COR-L47 (cell line): ENCODE measurements around the gene VAV2.

Experiments
- DNase-seq: peaks from one replicate; lab custom pipeline; 2025; lab: John Stamatoyannopoulos, UW

The VAV2 gene, protein sequence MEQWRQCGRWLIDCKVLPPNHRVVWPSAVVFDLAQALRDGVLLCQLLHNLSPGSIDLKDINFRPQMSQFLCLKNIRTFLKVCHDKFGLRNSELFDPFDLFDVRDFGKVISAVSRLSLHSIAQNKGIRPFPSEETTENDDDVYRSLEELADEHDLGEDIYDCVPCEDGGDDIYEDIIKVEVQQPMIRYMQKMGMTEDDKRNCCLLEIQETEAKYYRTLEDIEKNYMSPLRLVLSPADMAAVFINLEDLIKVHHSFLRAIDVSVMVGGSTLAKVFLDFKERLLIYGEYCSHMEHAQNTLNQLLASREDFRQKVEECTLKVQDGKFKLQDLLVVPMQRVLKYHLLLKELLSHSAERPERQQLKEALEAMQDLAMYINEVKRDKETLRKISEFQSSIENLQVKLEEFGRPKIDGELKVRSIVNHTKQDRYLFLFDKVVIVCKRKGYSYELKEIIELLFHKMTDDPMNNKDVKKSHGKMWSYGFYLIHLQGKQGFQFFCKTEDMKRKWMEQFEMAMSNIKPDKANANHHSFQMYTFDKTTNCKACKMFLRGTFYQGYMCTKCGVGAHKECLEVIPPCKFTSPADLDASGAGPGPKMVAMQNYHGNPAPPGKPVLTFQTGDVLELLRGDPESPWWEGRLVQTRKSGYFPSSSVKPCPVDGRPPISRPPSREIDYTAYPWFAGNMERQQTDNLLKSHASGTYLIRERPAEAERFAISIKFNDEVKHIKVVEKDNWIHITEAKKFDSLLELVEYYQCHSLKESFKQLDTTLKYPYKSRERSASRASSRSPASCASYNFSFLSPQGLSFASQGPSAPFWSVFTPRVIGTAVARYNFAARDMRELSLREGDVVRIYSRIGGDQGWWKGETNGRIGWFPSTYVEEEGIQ

DNA sequence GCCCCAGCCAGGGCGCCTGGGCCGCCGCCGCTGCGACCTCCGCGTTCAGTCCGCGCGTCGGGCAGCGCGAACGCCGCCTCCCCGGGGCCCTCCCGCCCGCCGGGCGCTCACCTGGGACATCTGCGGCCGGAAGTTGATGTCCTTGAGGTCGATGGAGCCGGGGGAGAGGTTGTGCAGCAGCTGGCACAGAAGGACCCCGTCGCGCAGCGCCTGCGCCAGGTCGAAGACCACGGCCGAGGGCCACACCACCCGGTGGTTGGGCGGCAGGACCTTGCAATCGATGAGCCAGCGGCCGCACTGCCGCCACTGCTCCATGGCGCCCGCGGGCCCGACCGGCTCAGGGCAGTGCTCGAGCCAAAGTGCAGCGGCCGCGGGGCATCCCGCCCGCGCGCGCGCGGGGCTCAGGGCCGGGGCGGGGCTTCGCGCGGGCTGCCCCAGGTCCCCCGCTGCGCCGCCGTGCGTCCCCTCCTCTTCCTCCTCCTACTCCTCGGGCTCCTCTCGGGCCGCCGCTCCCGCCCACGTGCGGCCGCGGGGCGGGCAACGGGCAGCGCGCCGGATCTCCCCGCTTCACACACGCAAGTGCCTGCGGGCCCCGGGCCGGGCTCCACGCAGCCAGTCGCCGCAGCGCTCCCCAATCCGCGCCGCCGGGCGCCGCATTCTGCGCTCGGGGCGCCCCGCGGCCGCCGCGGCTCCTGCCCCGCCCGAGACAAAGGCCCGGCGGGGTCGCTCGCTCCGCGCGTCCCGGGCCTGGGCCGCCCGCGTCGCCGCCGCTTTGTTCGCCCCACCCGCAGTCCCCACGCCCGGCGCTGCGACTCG lies at the start of gene VAV2:
Gene VAV2 (minus strand): TSS at position 361 of the 816 bp plus-strand sequence. CDS start 46 bp downstream, at position 315.
- DNase-seq, result no peak

DNA sequence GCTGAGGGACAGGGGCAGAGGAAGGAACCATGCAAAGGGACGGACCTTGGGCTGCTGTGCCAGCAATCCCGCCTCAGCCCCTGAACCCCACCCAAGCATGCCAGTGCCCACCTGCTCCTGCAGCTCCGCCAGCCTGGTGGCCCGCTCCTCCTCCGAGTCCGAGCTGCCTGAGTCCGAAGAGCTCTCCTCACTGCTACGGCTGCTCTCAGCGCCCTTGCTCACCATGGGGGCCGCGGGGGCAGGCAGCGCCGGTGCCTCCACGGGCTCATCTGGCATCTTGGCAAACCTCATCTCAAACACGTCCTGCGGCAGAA lies 49.5 kb upstream of the VAV2 start:
- no peak for DNase-seq

DNA sequence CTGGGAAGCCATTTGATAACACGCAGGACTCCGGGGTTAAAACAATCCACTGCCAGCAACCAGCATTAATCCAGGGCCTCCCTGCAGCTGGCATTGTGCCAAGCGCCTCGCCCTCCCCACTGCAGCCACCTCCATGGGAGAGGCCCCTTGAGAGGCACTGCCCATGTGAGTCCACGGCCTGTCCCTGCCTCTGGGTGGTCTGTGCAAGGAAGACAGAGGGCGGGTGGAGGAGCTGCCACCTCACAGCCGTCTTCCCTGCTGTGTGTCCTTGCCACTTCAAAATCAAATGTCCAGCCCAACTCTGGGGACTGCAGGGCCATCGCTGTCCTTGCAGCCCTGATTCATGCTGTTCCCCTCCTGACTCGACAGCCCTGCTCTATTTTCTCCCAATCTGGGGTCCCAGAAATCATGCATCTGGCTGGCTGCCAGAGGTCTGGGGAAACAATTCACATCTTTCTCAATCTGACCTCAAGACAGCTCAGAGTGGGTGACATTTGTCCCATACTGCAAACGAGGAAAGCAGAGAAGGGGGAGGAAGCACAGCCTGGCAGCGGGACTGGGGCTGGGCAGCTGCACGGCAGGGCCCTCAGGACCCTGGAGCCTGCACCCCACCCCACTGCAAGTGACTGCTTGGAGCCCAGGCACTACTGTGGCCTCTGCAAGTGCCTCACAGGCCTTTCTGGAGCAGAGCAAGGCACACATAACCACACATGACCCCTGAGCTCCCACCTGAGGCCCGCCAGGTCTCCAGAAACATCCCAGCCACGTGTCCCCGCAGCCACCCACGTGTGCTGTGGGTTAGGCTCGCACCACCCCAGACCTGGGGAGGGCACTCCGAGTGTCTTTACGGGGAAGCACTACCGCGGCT lies 48.9 kb upstream of the VAV2 start:
- DNase-seq, result no peak

DNA sequence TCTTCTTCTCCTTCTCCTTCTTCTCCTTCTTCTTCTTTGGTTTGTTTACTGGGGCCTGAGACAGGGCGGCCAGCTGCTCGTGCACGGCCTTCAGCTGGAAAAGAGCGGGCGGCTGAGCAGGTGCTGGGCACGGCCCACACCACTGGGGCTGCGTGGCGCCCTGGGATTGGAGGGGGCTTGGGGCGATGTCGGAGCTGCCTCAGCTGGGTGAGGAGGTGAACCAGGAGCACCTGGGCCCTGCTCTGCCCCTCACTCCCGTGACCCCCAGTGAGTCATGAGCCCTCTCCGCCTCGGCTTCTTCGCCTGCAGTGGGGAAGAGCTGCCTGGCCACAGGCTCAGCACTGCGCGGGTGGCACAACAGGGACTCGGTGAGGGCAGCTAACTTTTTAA lies 48.0 kb upstream of the VAV2 start:
- DNase-seq, result no peak

DNA sequence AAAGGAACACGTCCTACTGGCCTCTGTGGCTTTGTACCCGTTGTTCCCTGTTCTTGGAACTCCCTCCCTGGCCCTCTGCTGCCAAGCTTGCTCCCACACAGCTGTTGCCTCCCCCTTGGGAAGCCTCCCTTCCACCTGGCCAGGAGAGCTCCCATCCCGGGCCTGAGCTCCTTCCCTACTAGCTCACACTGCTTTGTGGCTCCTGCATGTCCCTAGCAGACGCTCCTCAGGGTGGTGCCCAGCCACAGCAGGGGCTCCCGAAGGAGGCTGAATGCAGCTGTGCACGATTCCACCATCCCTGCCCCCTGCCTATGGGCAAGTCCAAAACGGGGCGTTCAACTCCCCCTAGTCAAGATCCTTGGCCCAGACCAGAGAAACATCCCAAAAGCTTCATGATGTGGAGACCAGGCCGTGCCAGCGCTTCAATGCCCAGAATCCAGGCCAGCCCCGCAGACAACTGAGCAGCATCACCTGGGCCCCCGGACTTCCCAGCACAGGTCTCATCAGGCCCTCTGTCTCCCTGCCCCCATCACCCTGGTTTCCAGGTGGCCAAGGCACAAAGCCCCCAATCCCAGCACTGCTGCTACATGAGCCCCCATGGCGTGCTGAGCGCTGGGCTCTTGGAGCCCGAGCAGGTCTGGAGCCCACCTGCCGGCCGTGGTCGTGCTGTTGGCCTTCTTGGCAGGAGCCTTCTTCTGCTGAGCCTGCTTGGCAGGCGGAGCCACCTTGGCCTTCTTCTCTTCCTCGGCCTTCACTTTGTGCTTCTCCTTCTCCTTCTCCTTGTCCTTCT lies 47.5 kb upstream of the VAV2 start:
- no peak for DNase-seq

DNA sequence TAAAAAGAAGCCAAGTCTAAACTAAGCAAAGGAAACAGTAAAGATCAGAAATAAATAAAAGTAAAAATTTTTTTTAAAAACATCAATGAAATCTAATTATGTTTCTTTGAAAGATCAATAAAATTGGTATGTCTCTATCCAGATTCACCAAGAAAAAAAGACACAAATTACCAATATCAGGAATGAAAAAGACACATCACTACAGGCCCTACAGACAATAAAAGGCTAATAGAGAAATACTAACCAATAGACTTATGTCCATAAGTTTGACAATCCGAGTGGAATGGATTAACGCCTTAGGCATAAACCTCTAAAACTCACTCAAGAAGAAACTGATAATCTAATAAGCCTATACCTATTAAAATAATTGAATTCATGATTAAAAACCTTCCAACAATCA lies 45.5 kb upstream of the VAV2 start:
- DNase-seq, result no peak

DNA sequence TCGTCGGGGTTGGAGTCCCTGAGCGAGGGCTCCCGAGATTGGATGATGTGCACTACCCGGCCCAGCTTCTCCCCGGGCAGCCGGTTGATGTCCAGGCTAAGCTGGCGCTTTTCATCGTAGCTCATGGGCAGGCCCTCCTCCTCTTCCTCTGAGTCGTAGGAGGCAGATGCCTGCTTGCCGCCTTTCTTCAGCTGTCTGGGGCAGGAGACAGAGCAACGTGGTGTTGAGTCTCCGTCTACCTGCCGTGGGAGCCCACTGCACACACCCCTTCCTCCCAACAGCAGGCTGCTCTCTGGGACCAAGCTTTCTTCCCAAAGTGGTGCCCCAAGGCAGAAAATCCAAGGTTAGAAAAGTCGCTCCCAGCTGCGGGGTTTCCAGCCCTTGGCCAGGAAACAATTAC lies 44.0 kb upstream of the VAV2 start:
- DNase-seq, result no peak

DNA sequence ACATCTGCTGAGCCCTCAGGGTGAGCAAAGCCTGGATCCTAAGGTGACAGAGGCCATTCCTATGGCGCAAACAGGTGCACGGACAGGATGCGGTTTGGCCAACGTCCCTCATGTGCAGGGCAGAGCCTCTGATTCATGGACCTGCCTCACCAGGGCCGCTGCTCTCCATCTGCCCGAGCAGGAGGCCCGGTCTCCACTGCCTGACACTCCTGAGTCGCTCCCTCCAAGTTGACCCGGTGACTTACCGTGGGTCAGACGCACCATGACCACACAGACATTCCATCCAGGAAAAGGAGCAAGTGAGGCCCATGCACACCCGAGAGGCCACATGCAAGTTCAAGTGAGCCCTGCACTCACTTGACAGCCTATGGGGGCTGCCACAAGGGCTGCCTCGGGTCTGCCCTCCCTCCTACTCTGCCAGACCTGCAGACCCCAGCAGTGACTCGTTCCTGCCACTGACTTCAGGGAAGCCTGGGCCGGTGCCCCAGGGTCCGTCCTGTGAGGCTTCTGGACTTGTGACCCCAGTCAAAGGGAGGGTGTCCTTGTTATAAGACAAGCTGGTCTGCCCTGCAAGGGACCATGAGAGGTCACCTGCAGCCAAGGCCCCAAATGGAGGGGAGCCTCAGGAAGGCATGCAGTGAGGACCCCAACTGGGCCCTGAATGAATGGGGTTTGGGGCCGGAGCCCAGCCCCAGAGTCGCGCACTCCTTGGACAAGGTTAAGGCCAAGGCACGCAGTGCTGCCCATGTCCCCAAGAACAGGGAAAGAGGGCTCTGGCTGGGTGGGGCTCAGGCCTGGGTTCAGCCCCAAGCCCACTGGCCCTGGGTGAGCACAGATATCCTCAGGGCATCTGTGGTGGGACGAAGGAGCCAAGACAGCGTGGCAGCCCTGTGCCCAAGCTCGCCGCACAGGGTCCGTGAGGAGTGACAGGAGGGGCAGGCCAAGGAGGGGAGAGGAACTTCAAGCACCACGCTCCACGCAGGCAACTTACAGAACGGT lies 43.2 kb upstream of the VAV2 start:
- no peak for DNase-seq

DNA sequence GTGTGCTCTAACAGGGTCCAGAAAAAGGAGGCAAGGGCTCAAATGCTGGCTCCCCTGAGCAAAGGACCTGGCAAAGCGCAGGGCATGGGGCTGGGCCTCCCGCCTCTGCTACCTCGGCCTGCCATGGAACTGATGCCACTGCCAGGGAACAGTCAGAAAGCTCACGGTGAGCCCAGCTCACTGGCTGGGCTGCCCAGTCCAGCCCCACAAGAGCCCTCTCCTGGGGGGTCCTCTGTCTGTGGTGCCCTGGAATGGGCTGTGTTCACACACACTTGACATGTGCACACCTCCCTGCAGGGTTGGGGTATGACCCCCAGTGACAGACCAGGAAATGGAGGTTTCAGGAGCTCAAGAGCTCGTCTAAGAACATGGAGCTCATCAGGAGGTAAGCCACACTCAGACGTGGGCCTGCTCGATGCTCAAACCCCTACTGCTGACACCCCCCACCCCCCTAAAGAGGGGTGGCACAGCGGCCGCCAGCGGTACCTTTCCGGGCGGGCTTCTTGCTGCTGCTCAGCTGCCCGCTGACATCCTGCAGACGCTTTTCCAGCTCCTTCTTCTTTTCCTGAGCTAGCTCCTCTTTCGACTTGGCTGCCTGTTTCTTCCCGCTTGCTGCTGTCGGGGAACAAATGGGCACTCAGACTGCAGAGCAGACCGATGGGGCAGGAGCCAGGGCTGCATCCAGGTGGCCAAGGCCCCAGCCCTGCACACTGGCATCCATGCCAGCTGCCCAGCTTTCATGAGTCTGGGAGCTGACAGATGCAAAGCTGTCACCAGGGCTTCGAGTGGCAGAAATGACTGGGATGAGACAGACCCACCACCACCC lies 42.3 kb upstream of the VAV2 start:
- DNase-seq, result no peak

DNA sequence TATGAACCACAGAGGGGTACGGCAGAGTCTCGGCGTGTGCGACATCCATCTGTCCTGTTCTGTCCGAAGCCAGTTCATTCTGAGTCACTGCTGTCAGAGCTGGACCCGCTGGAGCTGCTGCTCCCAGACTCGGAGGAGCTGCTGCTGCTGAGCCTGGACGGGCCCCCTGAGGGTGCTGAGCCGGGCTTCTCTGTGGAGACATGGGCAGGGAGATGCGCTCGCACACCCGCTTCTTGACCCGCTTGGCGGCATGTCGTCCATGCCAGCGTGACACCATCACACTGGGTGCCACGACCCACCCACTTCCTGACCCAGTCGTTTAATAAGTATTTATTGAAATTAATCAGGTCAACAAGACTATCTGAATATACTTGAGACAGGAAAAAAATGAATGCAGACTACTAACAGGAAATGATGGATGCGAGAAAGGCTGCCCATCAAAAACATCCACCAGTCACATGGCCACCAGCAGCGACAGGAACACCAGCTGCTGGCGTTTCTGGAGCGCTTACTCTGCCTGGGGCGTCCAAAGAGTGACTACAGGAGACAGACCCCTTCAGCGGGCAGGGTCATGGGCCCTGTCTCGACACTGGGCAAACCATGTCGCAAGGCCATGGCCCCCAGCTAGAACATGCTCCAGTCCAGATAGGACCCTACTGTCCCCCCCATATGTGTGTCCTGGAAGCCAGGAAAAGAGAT lies 41.5 kb upstream of the VAV2 start:
- no peak for DNase-seq

DNA sequence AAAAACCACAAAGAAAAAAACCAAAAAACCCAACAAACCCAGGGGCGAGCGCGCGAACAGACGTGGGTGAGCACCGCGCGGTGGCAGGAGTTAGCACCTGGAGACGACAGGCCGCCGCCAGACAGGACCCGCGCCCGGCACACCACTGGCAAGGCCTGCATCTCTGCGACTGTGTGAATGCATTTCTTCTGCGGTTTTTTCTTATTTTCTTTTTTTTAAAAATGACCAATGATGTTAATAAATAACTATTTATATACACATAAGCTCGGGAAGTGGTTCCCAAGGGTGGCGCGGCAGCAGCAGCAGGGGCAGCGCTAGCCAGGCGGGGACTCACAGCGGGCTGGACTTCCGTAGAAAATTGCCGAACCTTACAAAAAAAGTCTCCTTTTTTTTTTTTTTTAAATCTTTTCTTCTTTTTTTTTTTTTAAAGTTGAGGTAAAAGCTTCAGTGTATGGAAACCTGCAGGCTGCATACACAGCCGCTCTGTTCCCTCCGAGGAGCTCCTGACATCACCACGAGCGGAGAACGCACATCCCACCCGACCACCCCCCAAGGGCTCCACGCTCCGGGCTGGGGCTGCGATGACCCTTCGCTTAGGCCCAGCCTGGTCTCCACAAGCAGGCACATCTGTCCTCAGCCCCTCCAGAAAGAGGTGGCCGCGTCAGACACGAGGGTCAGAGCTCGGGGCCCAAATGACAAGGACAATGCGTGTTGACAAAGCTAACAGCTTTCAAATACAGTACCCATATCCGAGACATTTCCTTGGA lies 40.5 kb upstream of the VAV2 start:
- no peak for DNase-seq

DNA sequence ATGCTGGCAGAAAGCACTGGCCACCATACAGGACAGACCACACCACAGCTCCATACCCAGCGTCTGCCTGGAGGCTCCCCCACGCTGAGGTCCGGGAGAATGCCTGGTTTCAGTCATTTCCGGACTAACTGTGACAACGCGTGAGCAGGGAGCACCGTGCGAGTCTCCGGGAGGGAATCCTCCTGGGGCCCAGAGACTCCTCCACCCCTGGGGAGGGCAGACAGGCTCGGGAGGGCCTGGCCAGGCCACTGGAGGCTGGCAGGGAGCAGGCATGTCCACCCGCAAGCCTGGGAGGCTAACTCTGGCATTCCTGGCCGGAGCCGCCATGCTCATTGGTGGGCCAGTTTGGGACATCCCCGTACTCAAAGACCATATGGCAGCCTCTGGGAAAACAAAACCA lies 39.7 kb upstream of the VAV2 start:
- no peak for DNase-seq

DNA sequence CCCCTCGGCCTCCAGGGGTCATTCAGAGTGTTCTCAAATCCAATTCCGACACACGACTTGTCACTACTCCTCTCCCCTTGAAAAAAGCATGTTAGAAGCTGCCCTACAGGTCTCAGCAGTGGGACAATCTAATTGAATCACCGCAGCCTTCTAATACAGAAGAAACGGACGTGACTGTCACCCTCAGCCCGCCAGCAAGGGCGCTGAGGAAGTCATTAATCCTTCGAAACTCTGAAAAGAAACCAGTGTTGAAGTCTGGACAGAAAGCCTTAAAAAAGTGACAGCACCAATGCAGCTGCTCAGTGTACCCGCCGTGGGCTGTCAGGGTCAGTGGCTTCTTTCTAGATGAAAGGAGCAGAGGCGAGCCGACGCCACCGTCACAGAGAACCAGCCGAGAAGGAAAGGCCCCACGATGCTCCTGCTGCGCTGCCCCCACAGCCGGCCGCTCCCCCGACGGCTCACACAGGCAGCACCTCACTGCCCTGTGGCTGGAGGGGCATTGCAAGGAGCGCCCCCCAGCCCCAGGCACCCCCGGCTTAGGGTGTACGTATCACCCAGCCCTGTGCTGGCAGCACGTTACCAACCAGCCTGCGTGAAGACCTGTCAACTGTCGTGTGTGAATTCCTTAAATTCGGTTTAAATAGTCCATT lies 38.8 kb upstream of the VAV2 start:
- no peak for DNase-seq

DNA sequence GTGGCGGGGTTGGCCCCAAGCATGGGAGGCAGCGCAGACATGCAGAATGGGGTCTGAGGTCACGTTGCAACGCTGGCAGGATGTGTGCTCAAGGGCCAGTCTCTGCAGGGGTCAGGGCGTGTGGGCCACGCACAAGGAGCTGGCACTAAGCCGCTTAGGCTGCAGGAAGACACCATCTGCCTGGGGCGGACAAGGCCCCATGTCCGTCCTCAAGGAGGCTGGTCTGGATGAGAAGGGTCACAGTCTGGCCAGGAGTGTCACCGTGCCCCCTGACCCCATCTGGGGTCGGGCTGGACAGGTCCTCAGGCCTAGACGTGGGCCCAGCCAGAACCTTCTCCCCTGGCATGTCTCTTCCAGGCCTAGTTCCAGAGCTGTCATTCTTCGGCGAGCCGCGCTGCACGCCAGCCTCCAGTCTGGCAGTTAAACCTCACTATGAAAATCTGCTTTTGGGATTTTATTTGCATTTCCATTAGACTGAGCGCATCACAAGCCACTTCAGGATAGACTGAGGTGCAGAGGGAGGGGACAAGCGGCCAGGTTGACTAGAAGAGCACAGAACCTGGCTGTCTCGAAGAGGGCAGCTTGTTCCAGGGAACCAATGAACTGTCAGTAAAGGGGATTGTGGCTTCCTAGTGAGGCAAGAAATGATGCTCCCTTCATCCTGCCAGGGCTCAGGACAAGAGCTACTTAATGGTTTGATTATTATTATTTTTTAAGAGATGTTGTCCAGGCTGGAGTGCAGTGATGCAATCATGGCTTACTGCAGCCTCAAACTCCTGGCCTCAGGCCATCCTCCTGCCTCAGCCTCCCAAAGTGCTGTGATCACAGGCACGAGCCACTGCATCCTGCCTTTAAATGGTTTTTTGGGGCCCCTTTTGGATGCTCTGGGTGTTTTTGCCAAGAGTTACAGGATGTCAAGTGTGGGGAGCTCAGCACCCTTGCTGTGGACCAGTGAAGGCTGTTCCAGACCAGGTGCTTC lies 37.4 kb upstream of the VAV2 start:
- DNase-seq, result no peak

DNA sequence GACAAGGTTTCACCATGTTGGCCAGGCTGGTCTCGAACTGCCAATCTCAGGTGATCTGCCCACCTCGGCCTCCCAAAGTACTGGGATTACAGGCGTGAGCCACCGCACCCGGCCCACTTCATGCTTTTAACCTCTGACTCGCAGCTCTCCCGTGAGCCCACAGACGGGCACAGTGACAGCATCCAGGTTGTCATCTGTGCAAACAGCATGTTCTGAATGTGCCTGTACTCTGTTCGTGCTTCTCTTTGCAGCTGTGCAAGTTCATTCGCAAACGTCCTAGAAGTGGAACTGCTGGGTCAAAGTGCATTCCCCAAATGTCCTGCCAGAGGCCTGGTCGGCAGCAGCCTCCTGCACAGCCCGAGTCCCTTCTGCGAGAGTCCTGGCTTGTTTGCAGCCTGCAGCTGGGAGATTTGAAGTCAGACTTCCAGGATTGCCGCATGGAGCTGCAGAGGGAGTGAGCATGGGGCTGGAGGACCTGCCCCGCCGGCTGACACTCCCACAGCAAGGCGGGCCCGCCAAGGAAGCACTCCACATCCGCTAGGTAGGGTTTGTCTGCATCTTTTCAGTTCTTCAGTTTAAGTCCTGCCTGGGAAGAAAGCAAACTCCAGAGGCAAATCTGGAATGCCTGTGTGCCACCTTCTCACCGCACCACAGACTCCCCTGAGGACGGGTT lies 36.6 kb upstream of the VAV2 start:
- DNase-seq, result no peak
